Activated naive CD4-positive, alpha-beta T cell (primary cell): ENCODE results near the gene ZBTB47.

Source experiments
- DNase-seq, 4 experiments: peaks; one replicate each; lab custom pipeline; 2025; lab: John Stamatoyannopoulos, UW

ZBTB47 gene

DNA sequence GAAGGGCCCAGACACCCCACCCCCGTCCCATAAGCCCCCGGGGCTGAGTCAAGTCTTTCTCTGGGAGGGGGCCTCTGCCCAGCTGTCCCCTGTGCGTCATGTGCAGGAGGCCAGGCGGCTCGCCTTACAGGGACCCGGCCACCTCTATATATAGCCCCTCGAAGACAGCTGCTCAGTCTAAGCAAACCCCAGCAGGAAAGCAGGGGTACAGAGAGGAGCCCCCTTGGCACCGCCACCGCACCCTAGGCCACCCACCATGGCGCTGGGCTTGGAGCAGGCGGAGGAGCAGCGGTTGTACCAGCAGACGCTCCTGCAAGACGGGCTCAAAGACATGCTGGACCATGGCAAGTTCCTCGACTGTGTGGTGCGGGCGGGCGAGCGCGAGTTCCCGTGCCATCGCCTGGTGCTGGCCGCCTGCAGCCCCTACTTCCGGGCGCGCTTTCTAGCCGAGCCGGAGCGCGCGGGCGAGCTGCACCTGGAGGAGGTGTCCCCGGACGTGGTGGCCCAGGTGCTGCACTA, 31.9 kb downstream of the ZBTB47 start, which contains the start of gene KLHL40:
TSS of gene KLHL40 (plus strand) at position 175 of the 519 bp plus-strand sequence. CDS start at position 257, 82 bp downstream.
- DNase-seq, result no peak

GRCh38 chr3:42685891-42686820, 32.7 kb downstream of the ZBTB47 start:
- DNase-seq, result no peak

- DNase-seq, result no peak
Observed at GRCh38 chr3:42686832-42687650, 33.5 kb downstream of the ZBTB47 start.

GRCh38 chr3:42688016-42688415, 34.5 kb downstream of the ZBTB47 start:
- no peak for DNase-seq

DNA sequence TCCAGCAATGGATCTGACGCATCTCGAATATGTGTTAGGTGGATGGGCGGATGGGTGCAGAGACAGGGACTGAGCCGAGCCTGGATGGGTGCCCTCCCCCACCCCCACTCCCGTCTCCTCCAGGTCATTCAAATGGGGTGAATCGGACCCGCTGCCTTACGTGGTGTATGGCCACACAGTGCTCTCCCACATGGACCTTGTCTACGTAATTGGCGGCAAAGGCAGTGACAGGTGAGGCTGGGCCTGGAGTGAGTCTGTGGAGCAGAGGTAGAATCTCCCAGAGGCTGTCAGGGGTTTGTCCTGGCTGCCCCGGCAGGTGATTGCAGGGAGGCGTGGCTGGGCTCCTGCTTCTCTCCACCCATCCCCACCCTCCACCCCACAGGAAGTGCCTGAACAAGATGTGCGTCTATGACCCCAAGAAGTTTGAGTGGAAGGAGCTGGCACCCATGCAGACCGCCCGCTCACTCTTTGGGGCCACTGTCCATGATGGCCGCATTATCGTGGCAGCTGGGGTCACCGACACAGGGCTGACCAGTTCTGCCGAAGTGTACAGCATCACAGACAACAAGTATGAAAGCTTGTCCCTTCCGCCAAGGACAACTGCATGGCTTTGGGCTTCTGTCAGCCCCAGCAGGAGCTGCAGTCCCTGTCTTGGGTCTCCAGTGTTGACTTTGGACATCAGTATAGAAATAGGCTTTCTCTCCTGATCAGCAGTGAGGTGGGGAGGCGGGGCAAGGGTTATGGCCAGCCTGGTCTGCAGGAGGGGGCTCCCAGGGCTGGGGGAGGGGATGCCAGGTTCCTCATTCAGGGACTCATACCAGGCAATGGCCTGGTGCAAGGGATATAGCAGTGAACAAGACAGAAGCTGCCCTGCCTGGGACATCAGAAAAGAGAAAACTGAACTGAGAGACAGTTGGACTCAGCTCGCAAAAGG, 35.3 kb downstream of the ZBTB47 start:
- no peak for DNase-seq

GRCh38 chr3:42689421-42690014, 36.0 kb downstream of the ZBTB47 start:
- no peak for DNase-seq

DNA sequence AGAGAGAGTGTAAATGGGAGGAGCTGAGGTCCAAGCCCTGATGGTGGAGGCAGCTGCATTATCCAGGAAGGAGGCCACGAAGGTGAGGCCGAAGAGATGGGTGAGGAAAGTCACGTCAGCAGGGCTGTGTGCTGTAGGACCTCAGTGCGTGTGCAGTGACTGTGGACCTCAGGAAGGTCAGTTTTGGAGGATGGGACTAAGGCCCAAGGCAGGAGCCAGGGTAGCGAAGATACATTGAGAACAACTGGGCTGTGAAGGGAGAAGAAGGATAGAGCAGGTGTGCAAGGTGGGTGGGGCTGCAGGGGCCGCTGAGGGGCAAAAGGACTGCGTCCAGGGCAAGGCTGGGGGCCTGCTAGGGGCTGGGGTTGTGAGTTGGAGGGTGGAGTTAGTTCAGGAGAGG, 36.7 kb downstream of the ZBTB47 start:
- no peak for DNase-seq

DNA sequence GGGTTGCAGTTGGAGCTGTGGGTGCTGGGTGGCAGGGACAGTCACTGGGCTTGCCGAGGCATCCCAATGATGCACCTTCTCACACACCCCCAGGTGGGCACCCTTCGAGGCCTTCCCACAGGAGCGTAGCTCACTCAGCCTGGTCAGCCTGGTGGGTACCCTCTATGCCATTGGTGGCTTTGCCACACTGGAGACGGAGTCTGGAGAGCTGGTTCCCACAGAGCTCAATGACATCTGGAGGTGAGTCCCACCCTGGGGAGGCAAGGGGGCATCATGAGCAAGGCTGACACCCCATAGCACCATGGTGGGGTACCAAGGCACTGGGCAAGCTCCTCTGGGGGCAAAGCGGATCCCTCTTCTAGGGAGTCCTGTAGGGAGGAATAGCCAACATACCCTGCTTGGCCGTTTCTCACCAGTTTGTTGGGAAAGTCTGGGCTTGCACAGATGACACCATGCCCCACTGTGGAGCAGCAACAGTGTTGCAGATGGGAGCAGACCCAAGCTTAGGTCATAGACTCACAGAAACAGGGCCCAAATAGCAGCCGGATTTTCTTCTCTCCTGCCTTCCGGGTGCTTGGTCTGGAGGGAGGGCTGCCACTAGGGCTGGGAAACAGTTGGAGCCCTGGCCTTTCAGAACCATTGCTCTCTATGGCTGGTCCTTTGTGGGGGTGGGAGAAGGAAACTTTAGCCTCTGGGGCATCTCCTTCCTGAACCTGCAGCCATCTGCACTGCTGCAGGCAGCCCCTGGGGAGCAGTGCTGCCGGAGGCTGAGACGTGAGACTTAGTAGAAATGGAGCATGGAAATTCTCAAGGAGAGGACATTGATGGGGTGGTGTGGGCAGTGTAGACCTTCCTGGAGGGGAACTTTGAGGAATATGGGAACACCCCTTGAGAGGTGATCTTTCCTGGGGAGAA, 37.5 kb downstream of the ZBTB47 start:
- no peak for DNase-seq

GRCh38 chr3:42691816-42692666, 38.5 kb downstream of the ZBTB47 start:
- DNase-seq, result no peak

- no peak for DNase-seq
Observed at GRCh38 chr3:42692667-42693529, 39.4 kb downstream of the ZBTB47 start.

GRCh38 chr3:42693530-42693930, 40.0 kb downstream of the ZBTB47 start:
- no peak for DNase-seq

DNA sequence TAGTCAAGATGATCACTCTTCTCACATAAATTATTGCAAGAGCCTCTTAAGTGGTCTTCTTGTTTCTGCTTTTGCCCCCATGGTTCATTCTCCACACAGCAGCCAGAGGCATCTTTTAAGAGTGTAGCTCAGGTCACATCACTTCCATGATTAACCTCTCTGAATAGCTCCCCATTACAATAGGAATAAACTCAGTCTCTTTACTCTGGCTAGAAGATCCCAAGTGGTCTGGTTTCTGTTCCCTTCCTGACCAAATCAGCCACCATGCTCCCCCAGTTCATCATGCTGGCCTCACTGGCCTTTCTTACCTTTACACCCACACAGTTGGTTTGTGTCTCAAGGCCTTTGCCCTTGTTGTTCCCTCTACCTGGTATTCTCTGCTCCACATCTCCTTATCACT, 40.9 kb downstream of the ZBTB47 start:
- DNase-seq, result no peak

DNA sequence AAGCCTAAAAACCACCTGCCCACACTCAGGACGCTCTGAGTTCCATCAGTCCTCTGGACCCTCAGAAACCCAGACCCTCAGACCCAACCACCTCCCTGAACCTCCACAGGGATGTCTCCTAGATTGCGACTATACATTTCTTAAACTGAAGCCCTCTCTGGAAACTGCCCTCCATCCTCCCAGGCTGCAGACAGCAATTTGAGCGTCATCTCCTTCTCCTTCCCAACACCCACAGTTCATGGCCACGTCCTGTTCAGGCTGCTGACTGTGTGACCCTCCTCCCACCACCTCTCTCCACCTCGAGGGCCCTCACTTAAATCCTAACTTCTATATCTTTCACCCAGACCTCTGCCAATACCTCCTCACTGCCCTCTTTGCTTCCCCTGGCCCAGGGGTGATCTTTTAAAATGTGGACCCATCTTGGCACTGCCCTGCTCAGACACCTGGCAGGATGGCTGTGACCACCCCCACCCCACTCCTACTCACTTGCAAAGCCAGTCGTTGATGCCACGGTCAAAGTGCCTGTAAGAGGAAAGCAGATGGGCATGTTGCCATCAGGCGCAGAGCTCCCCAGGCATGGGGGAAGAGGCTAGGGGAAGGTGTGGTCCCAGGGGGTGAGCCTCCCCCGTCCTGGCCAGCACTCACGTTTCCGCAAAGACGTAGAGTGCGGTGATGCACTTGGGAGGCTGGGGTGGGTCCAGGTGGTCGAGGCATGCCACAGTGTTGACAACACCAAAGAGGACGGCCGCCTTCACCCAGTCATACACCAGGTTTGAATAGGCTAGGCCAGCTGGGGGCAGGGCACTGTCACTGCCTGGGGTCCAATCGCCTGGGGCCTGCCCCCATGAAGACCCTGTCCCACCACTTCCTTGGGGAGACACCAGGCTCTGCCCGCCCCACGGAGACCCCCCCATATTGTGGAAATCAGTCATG, 43.1 kb downstream of the ZBTB47 start:
- DNase-seq, result no peak

DNA sequence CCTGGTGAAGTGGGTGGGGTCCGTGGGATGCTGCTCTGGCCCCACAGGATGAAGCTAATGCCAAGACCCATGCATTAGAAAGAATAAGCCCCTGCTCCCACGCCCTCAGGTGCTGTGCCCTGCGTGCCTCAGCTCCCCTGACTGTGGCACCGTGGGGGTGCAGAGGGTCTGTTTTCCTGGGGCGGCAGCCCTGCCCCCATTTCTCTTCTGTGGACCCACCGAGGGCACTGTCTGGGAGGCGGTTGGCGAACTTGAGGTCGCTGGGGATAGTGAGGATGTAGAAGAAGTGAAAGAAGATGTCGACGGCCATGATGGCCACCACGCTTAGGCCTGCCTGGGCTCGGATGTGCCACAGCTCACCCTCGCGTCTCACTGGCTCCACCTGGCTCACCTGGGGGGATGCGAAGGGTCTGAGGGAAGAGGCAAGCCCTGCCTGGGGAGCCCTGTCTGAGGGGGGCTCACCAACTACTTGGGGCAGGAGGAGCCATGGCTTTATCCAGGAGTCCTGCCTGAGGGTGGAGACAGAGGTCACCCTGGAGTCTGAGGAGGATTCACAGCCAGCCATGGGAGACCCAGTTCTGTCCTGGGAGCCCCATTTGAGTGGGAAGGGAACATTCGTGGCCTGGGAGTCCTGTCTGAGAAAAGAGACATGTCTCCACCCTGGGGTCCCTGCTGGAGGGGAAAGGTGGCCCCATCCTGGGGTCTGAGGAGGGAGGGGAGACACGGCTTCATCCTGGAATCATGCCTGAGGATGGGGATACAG, 44.0 kb downstream of the ZBTB47 start:
- no peak for DNase-seq

- DNase-seq, result no peak
Observed at GRCh38 chr3:42698216-42698910, 44.9 kb downstream of the ZBTB47 start.

DNA sequence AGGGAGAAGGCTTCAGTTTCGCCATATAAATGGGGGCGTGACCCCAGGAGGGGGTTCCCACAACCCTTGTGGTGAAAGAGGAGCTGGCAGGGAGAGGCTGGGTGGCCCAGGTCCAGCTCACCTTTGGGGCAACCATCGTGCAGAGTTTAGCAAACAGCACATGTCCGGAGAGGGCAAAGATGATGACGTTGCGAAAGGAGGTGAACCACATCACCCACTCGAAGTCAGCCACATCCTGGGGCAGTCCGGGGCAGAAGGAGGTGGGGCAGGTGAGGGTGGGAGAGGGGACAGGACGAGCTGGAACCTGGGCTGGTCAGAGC, 45.4 kb downstream of the ZBTB47 start:
- DNase-seq, result no peak
